Esophagus squamous epithelium (tissue), 4 donors: ENCODE results near the gene LIMS1.
"Not testable (repeated sequence)": the region's sequence is repeated elsewhere in the genome, so short reads cannot be mapped to it uniquely, and the experiment has no call there.

Experiments used
- CTCF ChIP-seq, 6 experiments: fragments of 450-650 bp in 4 of 6; fragments of 200-600 bp in 2 of 6; sonication (generic) in 2 of 6; IDR thresholded peaks; one replicate each; pipeline ENCODE4 v1.5.1; 2016 to 2019; ENCODE audit warnings: antibody characterized with exemption in 6 of 6, mild to moderate bottlenecking in 4 of 6, moderate library complexity in 4 of 6
- POLR2A ChIP-seq, 4 donors: fragments of 450-650 bp; IDR thresholded peaks; one replicate each; pipeline ENCODE4 v1.6.1; 2017; ENCODE audit warnings: antibody characterized with exemption in 4 of 4, mild to moderate bottlenecking in 4 of 4, moderate library complexity in 3 of 4

GRCh38 chr2:108664089-108664488 lies 129.8 kb downstream of the LIMS1 start:
- TF ChIP-seq POLR2A, CTCF (IDR thresholded peaks at IDR 0.05): not testable (repeated sequence)
